ENCODE measurements around the gene CC2D2A. TPM values are rescaled to one million over a fixed set of nuclear protein-coding genes. Genes with fewer than 3 reads are reported as not detected.

Gene CC2D2A
- total RNA-seq, 2 experiments from 2014 or later = not detected

GRCh38 chr4:15478724-15479088, 9.0 kb downstream of the CC2D2A start:
- H3K9me3 Mint-ChIP-seq = no peaks in the 10 kb centered on the region
- no peak for DNase-seq
- no peaks in the 10 kb centered on the region for H3K36me3 Mint-ChIP-seq (ENCODE audit: low read depth)
- no peak overlapping the region for H3K4me3 Mint-ChIP-seq
- no peaks in the 10 kb centered on the region for H3K4me1 Mint-ChIP-seq (ENCODE audit: low read depth)
- H3K27ac Mint-ChIP-seq = no peak overlapping the region
- intact Hi-C loops (cut with micrococcal nuclease) = loop anchor here (1.0 to 5.0 kb wide), 5 partner anchors 172 to 523 kb away; no protein-coding TSS in a partner anchor
- H3K27me3 Mint-ChIP-seq (ENCODE audit: low read depth) = no peaks in the 10 kb centered on the region
- CTCF ChIA-PET = interaction anchor here (1.0 to 1.4 kb wide), 4 partner anchors 8 to 477 kb away, joined by 3 to 7 read pairs (median 5); partner anchors contain the start of gene CC2D2A

GRCh38 chr4:15479089-15479912, 9.6 kb downstream of the CC2D2A start:
- H3K4me3 Mint-ChIP-seq = no peak overlapping the region
- H3K4me1 Mint-ChIP-seq (ENCODE audit: low read depth) = no peaks in the 10 kb centered on the region
- no peak overlapping the region for H3K27ac Mint-ChIP-seq
- intact Hi-C loops (cut with micrococcal nuclease) = loop anchor here (1.0 to 5.0 kb wide), 5 partner anchors 171 to 522 kb away; no protein-coding TSS in a partner anchor
- no peak for DNase-seq
- no peaks in the 10 kb centered on the region for H3K36me3 Mint-ChIP-seq (ENCODE audit: low read depth)
- CTCF ChIA-PET = interaction anchor here (0.6 to 1.4 kb wide), 12 partner anchors 9 to 479 kb away, joined by 3 to 7 read pairs (median 3); partner anchors contain the start of genes BST1 and CC2D2A
- H3K27me3 Mint-ChIP-seq (ENCODE audit: low read depth) = no peaks in the 10 kb centered on the region
- peaks cover 4% of the 10 kb centered on the region for H3K9me3 Mint-ChIP-seq

DNA sequence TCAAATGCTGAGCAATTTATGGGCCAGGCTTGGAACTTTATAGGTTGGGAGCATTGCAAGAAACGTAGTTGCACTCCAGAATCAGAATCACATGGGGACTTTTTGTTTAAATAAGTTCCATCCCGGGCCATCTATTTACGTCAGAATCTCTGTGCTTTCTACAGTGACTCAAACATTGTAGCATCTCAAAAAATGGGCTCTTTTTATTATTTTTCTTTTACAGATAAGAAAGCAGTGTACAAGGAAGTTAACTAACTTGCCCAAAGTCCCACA, 10.2 kb downstream of the CC2D2A start:
- Mint-ChIP-seq H3K4me1 (ENCODE audit: low read depth) (no peaks in the 10 kb centered on the region), H3K27me3 (ENCODE audit: low read depth) (no peaks in the 10 kb centered on the region), H3K9me3 (peaks cover 7% of the 10 kb centered on the region), H3K27ac (no peak overlapping the region), H3K4me3 (no peak overlapping the region), H3K36me3 (ENCODE audit: low read depth) (no peaks in the 10 kb centered on the region)
- intact Hi-C loops (cut with micrococcal nuclease) = loop anchor here (1.0 to 5.0 kb wide), 5 partner anchors 170 to 521 kb away; no protein-coding TSS in a partner anchor
- DNase-seq = no peak
- CTCF ChIA-PET = interaction anchor here (0.6 to 1.4 kb wide), 10 partner anchors 9 to 476 kb away, joined by 3 to 7 read pairs (median 4); partner anchors contain the start of gene CC2D2A

DNA sequence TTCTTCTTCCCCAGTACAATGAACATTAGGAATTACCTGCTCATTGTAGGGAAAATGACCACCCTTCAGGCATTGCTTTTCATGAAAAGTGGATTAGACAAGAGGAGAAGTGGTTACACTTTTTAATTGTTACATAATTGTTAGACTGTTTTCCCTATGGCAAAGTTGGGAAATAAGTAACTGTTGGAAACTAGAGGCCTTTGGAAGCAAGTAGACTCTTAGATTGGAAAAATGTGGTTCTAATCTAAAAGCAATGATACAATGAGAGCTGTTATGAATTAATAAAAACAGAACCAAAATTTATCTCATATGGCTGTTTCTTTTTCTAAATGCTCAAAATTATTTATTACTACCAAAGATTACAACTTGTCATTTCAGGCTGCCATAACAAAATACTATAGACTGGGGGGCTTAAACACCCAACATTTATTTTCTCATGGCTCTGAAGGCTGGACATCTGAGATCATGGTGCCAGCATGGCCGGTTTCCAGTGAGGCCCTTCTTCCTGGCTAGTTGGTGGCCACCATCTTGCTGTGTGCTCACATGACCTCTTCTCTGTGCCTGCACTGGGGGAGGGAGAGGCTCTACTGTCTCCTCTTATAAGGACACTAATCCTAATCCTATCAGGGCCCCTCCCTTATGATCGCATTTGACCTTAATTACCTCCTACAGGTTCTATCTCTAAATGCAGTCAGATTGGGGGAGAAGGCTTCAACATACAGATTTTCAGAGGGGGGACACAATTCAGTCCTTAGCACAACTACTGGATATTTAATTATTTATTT, 12.5 kb downstream of the CC2D2A start:
- peaks cover 13% of the 10 kb centered on the region for H3K9me3 Mint-ChIP-seq
- CTCF ChIA-PET = no interaction called here
- H3K27me3 Mint-ChIP-seq (ENCODE audit: low read depth) = no peaks in the 10 kb centered on the region
- DNase-seq = no peak
- no peaks in the 10 kb centered on the region for H3K36me3 Mint-ChIP-seq (ENCODE audit: low read depth)
- H3K27ac Mint-ChIP-seq = no peak overlapping the region
- H3K4me1 Mint-ChIP-seq (ENCODE audit: low read depth) = no peaks in the 10 kb centered on the region
- intact Hi-C loops (cut with micrococcal nuclease) = no loop called here
- H3K4me3 Mint-ChIP-seq = no peak overlapping the region

DNA sequence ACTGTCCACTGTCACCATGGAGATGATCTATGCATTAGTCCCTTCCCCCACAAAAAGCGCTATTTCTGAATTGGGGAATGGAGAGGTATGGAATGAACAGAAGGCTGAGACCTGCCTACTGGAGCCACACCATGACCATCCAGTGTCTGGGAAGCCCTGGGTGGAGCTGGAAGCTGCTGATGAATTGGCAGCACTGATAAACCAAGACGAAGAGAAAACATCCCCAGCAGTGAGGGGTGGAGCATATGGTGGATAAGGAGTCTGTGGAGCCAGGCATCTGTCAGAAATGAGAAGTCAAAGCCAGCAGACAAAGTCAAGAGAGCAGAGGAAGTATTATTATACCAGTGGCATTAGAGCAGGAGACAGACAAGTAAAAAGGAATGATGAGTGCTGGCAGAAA, 13.2 kb downstream of the CC2D2A start:
- intact Hi-C loops (cut with micrococcal nuclease) = no loop called here
- Mint-ChIP-seq H3K36me3 (ENCODE audit: low read depth) (no peaks in the 10 kb centered on the region), H3K4me3 (no peak overlapping the region), H3K9me3 (peaks cover 17% of the 10 kb centered on the region), H3K27ac (no peak overlapping the region), H3K27me3 (ENCODE audit: low read depth) (no peaks in the 10 kb centered on the region), H3K4me1 (ENCODE audit: low read depth) (no peaks in the 10 kb centered on the region)
- DNase-seq = no peak
- CTCF ChIA-PET = no interaction called here

DNA sequence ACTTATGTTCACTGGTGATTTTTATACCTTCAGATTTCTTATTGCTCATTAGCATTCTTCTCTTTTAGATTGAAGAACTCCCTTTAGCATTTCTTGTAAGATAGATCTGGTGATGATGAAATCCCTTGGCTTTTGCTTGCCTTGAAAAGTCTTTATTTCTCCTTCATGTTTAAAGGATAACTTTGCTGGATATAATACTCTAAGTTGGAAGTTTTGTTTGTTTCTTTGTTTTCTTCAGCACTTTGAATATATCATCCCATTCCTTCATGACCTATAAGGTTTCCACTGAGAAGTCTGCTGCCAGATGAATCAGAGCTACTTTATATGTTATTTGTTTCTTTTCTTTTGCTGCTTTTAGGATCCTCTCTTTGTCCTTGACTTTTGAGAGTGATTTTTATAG, 18.5 kb downstream of the CC2D2A start:
- no peak for DNase-seq
- Mint-ChIP-seq H3K9me3 (peaks cover 36% of the 10 kb centered on the region), H3K27me3 (ENCODE audit: low read depth) (no peaks in the 10 kb centered on the region), H3K4me1 (ENCODE audit: low read depth) (no peaks in the 10 kb centered on the region), H3K36me3 (ENCODE audit: low read depth) (peaks cover 3% of the 10 kb centered on the region), H3K27ac (no peak overlapping the region), H3K4me3 (no peak overlapping the region)
- intact Hi-C loops (cut with micrococcal nuclease) = no loop called here
- CTCF ChIA-PET = no interaction called here

DNA sequence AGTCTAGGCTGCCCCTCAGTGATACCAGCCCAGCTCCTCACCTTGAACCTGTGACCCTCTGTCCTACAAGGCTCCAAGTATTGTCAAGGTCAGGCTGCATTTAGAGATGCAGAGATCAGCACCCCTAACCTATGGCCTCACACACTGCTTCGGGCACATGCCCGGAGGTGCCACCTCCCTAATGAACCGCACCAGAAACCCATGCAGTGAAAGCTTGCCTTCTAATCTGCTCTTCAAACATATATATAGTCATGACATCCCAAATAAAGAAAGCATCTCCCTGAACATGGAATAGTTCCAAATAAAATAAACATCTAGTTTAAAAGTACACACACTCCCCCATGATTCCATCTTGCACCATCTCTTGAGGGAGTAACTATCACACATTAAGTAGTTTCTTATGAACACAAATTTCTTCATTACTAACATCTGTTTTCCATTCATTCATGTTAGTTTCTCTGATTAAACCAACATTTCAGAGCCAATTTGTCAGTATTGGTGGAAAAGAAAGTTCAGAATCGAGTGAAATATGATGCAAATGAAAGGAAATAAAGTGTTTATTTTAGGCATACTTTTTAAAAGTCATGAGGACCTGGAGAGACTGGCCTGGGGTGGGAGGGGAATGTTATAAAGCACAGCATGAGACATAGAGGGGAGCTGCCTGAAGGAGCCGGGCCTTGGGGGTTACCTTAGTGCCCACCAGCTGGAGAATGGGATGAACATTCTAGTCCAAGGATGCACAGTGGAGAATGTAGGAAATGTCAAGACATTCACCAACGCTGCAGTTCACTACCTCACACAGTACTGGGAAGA, 19.2 kb downstream of the CC2D2A start:
- H3K4me3 Mint-ChIP-seq = no peak overlapping the region
- peaks cover 3% of the 10 kb centered on the region for H3K36me3 Mint-ChIP-seq (ENCODE audit: low read depth)
- H3K27me3 Mint-ChIP-seq (ENCODE audit: low read depth) = no peaks in the 10 kb centered on the region
- CTCF ChIA-PET = no interaction called here
- no peaks in the 10 kb centered on the region for H3K4me1 Mint-ChIP-seq (ENCODE audit: low read depth)
- intact Hi-C loops (cut with micrococcal nuclease) = no loop called here
- no peak overlapping the region for H3K27ac Mint-ChIP-seq
- no peak for DNase-seq
- H3K9me3 Mint-ChIP-seq = peaks cover 35% of the 10 kb centered on the region

DNA sequence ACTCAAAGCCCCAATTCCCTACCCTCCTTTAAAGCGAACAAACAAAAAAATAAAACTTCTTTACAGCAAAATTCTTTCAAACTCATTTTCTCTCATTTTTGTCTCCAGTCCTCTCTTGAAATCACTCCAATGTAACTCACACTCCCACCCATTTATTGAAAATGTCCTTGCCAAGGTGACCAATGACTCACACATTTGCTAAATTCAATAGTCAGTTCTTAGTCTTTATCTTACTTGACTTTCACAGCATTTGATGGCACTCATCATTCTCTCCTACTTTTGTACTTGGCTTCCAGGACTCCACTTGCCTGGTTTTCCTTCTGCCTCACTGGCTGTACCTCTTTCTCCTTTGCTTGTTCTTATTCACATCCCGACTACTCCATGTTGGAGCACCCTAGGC, 19.9 kb downstream of the CC2D2A start:
- Mint-ChIP-seq H3K27me3 (ENCODE audit: low read depth) (no peaks in the 10 kb centered on the region), H3K27ac (no peak overlapping the region), H3K4me3 (no peak overlapping the region), H3K9me3 (peaks cover 29% of the 10 kb centered on the region), H3K36me3 (ENCODE audit: low read depth) (peaks cover 3% of the 10 kb centered on the region), H3K4me1 (ENCODE audit: low read depth) (no peaks in the 10 kb centered on the region)
- CTCF ChIA-PET = no interaction called here
- intact Hi-C loops (cut with micrococcal nuclease) = no loop called here
- no peak for DNase-seq

- Mint-ChIP-seq H3K36me3 (ENCODE audit: low read depth) (peaks cover 3% of the 10 kb centered on the region), H3K27me3 (ENCODE audit: low read depth) (no peaks in the 10 kb centered on the region), H3K9me3 (peaks cover 15% of the 10 kb centered on the region), H3K27ac (no peak overlapping the region), H3K4me1 (ENCODE audit: low read depth) (no peaks in the 10 kb centered on the region), H3K4me3 (no peak overlapping the region)
- intact Hi-C loops (cut with micrococcal nuclease) = no loop called here
- no peak for DNase-seq
- CTCF ChIA-PET = no interaction called here
Measured at GRCh38 chr4:15493411-15493810, 23.7 kb downstream of the CC2D2A start.

DNA sequence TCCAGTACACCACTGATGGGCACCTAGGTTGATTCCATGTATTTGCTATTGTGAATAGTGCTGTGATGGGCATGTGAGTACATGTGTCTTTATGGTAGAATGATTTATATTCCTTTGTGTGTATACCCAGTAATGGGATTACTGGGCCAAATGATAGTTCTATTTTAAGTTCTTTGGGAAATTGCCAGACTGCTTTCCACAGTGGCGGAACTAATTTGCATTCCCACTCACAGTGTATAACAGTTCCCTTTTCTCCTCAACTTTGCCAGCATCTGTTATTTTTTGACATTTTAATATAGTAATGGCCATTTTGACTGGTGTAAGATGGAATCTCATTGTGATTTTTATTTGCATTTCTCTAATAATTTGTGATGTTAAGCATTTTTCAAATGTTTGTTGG, 25.9 kb downstream of the CC2D2A start:
- Mint-ChIP-seq H3K4me1 (ENCODE audit: low read depth) (no peaks in the 10 kb centered on the region), H3K27ac (no peak overlapping the region), H3K9me3 (peaks cover 2% of the 10 kb centered on the region), H3K4me3 (no peak overlapping the region), H3K27me3 (ENCODE audit: low read depth) (no peaks in the 10 kb centered on the region), H3K36me3 (ENCODE audit: low read depth) (no peaks in the 10 kb centered on the region)
- intact Hi-C loops (cut with micrococcal nuclease) = no loop called here
- CTCF ChIA-PET = no interaction called here
- DNase-seq = no peak

DNA sequence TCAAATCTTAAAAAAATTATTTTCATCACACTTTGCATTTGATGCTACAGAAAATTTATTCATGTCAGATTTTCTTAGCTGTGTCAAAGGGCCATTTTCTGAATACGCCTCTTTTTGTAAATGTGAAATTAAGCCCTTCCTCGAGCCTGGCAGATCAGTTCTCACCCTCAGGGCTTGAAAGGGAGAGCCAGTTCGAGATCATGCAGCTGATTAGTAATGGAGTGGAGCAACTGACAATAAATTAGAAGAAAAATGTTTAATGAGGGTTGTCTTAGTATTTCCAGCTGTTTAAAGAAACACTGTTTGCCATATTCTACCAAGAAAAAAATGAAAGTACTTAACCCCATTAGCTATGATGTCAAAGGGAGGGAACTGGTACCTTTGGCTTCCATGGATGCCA, 28.7 kb downstream of the CC2D2A start:
- no peak for DNase-seq
- Mint-ChIP-seq H3K27me3 (ENCODE audit: low read depth) (no peaks in the 10 kb centered on the region), H3K9me3 (peaks cover 2% of the 10 kb centered on the region), H3K4me3 (no peak overlapping the region), H3K27ac (no peak overlapping the region), H3K36me3 (ENCODE audit: low read depth) (no peaks in the 10 kb centered on the region), H3K4me1 (ENCODE audit: low read depth) (no peaks in the 10 kb centered on the region)
- intact Hi-C loops (cut with micrococcal nuclease) = no loop called here
- CTCF ChIA-PET = interaction anchor here (0.6 kb wide), 1 partner anchor 338 kb away, joined by 7 read pairs; no protein-coding TSS in a partner anchor

DNA sequence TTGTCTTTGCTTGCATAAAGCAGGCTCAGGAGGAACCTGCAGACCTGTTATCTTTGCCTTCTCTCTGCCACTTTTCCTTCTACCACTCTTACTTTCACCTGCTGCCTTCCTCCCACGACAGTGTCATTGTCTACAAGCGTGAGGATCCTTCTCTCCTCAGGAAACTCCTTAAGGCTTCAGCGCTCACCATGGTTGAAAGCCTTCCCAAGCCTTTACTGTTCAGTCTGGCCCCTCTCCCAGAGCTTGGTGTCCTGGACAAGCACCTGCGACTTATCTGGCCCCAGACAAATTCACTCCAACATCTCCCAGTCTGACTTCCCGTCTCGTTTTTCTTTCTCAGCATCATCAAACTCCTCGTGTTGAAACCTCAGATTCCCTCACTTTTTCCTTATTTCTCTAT, 31.0 kb downstream of the CC2D2A start:
- H3K4me3 Mint-ChIP-seq = no peak overlapping the region
- H3K9me3 Mint-ChIP-seq = peaks cover 2% of the 10 kb centered on the region
- no peak for DNase-seq
- H3K4me1 Mint-ChIP-seq (ENCODE audit: low read depth) = no peaks in the 10 kb centered on the region
- no peaks in the 10 kb centered on the region for H3K36me3 Mint-ChIP-seq (ENCODE audit: low read depth)
- H3K27me3 Mint-ChIP-seq (ENCODE audit: low read depth) = no peaks in the 10 kb centered on the region
- intact Hi-C loops (cut with micrococcal nuclease) = no loop called here
- no peak overlapping the region for H3K27ac Mint-ChIP-seq
- CTCF ChIA-PET = no interaction called here

Data from activated naive CD4-positive, alpha-beta T cell treated with anti-CD3 and anti-CD28 coated beads for 36 hours (primary cell).